AG09309 (cell line): Measurements from ENCODE around the gene SELENOH.

Experiments
- DNase-seq: peaks from one replicate; pipeline ENCODE4 v3.0.0-alpha.2; 2010; ENCODE audit warnings: low read depth
- H3K4me3 ChIP-seq: 2 replicates; pipeline ENCODE4 v1.5.1; 2011; ENCODE audit warnings: mild to moderate bottlenecking, low read depth, low read length, moderate library complexity; ENCODE audit not compliant: control insufficient read depth
- CTCF ChIP-seq: IDR thresholded peaks from 2 replicates; pipeline ENCODE4 v1.5.1; 2011; ENCODE audit warnings: mild to moderate bottlenecking, low read depth, low read length, inconsistent platforms; ENCODE audit not compliant: insufficient read depth, control insufficient read depth; ENCODE audit errors: missing control alignments

SELENOH gene

GRCh38 chr11:57761301-57762234, 20.3 kb downstream of the SELENOH start, which contains the start of gene CTNND1:
CTNND1 (plus strand) TSS chr11:57761802; CDS start chr11:57791479, 29,677 bp downstream.
- peak within 1 kb of the TSS; percentile 76 for H3K4me3 ChIP-seq
- peak; percentile 93 for DNase-seq
- TF ChIP-seq CTCF, result no peak

GRCh38 chr11:57762235-57762861, 21.1 kb downstream of the SELENOH start:
- no peak for DNase-seq
- peak overlapping the region; percentile 76 for H3K4me3 ChIP-seq
- TF ChIP-seq CTCF, result no peak

DNA sequence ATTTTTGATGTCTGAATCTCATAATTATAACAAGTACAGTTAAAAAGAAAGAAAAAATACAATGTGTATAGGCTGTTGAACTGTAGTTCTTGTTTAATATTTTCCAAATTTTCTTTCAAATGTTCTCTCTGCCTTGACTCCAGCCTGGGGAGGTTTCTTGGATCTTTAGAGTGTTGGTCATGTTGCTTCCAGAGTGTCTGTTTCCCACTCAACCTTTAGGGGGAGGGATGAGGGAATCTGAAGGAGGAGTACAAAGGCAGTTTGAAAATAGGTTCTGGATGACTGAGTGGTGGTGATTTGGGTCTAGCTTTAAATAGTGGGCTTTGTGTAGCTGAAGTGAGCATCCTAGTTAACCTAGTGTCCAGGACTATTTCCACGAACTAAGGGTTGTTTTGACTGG, 22.3 kb downstream of the SELENOH start:
- DNase-seq, result no peak
- peak; percentile 49 for TF ChIP-seq CTCF
- peak overlapping the region; percentile 76 for H3K4me3 ChIP-seq

DNA sequence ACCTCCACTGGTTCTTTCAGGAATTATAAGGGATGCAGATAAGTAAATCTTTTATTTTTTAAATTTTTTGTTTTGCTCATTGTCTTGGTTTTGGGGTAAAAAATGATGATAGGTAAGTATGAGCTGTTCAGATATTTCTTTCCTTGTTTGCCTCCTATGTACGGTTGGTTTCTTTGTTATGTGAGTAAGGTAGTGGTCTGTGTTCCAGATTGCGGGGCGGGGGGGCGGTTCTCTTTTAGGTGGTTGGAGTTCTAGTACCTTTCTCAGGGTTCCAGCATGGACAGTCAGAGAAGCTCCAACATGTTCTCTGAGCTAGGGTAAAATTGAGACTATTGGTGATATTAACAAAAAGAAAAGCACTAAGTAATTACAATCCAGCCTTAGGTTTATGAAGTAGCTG, 22.7 kb downstream of the SELENOH start:
- peak overlapping the region; percentile 76 for H3K4me3 ChIP-seq
- no peak for DNase-seq
- TF ChIP-seq CTCF, result no peak

DNA sequence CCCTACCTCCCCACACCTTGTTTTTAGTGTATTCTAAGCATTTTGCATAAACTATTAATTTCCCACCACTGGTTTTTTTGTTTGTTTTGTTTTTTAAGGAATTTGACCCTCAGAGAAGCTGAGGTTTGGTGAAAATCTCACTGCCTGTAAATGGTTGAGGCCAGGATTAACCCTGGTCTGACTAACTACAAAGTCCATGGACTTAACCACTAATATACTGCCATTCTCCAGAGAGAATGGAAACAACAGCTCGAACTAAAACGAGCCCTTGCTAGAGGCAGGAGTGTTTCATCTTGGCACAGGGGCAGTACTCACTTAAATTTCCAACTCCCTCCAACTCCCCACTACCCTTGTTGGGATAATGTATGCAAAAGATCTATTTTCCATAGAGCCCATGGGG, 23.3 kb downstream of the SELENOH start:
- H3K4me3 ChIP-seq, result peak overlapping the region; percentile 76
- TF ChIP-seq CTCF, result no peak
- no peak for DNase-seq

- DNase-seq, result no peak
- TF ChIP-seq CTCF, result no peak
- H3K4me3 ChIP-seq, result peak overlapping the region; percentile 76
These were observed 23.7 kb downstream of the SELENOH start for GRCh38 chr11:57764972-57765371.
